GM18505 (cell line): Measurements from ENCODE around the gene CLSTN2.

Experiments
- ATAC-seq: cut with Tn5 transposase; IDR thresholded peaks from one replicate; pipeline ENCODE4 v1.9.1; 2021; ENCODE audit not compliant: unreplicated experiment
- POLR2A ChIP-seq: IDR thresholded peaks from 4 replicates; pipeline ENCODE4 v1.6.1; 2011; ENCODE audit warnings: borderline replicate concordance; ENCODE audit not compliant: insufficient read depth, insufficient read length; ENCODE audit errors: extremely low read depth

The CLSTN2 gene

DNA sequence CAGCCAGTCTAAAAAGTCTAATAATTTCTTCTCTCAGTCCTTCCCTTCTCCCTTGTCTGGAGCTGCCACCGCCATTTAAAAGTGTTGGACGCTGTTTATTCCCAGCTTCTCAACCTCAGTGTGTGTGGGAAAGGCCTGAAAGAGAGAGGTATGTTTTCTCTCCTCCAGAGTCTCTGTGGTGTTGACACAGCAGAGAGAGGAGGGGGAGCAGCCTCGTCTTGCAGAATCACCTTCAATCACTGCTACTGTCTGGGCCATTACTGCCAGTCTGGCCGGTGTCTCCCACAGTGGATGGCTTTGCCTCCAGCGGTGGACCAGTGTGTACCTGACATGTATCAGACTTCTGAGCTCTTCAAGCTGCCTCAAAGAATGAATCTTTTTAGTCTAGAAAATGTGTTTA lies 641.5 kb downstream of the CLSTN2 start:
- ATAC-seq: no peak
- TF ChIP-seq POLR2A: no peak

DNA sequence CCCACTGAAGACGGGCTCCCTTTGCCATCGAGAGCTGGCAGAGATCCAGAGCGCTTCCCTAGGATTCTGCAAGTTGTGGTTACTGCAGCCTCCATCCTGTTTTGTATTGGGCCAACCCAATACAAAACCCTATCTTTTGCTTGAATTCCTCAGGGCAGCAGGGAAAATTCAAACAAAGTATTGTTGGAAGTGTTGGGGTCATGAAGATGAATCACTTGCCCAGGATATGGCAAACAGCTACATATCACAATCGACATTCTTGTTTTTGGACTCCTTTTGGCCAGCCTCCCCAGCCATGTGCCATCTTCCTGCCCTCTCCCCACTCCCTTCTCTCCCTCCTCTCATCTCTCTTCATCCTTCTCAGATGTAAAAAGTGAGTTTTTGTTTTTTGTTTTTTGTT lies 642.9 kb downstream of the CLSTN2 start:
- no peak for TF ChIP-seq POLR2A
- no peak for ATAC-seq

DNA sequence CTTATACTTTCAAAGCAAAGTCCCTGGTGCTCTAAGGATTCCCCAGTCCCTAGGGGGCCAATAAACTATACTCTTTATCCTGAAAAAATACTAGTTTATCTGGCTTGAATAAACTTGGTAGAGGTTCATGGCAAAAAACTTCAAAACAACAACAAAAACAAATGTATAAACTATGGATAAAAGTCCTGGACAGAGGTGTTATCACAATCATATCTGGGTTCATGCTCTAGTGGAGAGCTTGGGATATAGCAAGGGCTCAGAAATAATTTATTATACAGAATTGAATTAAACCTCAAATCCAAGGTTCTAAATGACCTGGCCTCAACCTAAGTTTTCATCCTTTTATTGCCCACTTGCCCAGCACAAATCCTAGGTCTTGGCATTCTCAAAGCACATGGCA lies 644.3 kb downstream of the CLSTN2 start:
- TF ChIP-seq POLR2A: no peak
- ATAC-seq: no peak

DNA sequence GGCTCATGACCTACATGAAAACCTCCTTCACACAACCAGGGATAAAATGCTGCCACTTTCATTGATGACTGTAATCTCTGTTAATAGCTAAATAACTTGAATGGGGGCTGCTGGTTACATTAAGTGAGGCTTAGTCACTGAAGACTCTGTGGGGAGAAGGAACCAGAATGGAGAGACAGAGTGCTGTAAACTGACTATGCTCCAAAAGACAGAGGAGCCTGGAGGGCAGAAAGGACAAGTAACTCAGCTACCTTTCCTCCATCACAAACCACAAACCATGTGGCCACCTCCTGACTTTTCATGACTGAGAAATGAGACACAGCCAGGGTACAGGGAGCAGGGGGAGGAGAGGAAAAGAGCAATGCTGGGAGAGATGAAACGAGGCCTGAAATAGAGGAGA lies 645.8 kb downstream of the CLSTN2 start:
- ATAC-seq: no peak
- TF ChIP-seq POLR2A: no peak

DNA sequence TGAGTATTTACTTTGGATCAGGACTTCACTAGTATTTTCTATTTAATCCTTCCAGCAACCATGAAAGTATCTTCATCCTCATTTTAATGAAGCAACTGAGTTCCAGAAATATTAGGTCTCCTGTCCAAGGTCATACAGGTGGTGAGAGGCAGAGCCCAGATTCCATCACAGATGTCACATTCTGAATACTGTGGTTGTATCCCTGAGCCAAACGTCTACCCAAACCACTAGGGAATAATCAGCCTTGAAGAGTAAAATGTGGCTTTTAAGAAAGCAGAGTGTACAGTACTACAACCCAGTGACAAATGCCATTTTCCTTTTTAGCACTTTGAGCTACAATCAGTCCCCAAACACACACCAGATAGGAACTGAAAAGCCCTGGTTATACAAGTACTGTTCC lies 649.6 kb downstream of the CLSTN2 start:
- ATAC-seq: no peak
- TF ChIP-seq POLR2A: no peak

DNA sequence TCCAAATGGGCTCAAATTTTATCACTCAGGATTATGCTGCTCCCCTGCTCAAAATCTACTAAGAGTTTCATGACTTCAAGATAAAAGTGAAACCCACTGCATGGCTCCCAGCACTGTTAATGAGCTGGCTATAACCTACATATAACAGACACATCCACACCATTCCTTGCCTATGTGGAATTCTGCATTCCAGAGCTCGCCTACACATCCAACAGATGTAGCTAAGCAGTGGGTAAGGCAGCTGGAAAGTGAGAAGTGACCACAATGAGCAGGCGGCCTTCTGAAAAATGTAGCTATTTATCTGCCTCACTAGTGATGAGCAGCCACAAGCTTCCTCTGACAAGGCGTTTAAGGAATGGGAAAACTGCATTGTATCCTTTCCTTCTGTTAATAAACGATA lies 650.8 kb downstream of the CLSTN2 start:
- TF ChIP-seq POLR2A: no peak
- ATAC-seq: no peak

DNA sequence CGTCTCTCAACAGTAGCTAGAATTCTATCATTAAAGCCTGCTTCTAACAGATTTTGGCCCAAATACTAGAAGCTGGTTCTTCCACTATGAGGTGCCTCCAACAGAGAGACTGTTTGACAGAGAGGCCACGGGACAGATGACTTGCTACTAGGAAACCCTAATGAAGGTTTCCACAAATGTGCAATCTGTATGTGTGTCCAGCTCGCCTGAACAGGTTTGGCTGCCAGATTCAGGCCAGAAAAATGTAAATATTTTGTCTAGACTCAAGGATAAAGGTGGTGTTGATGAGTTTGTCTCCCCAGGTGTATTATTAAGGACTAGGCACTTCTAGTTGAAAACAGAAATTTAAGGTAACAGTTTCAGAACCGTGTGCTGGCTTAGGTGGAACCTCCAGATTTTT lies 651.3 kb downstream of the CLSTN2 start:
- no peak for TF ChIP-seq POLR2A
- ATAC-seq: no peak

DNA sequence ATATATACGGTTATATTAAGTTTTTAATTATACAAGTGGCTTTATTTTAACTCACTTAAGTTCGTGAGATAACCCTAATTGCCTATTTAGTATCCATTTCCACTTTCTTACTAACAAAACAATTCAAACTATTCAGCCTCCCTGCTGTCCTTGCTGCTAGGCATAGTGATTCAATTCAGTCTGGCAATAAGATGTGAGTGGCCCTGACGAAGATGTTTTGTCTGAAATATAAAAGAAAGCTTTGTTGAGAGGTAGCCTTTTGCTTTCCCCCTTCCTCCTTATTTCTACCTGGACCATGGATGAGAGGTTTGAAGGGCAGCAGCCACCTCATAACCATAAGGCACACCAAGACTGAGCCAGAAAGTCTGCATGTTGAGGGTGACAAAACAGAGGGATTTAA lies 653.6 kb downstream of the CLSTN2 start:
- ATAC-seq: no peak
- no peak for TF ChIP-seq POLR2A

DNA sequence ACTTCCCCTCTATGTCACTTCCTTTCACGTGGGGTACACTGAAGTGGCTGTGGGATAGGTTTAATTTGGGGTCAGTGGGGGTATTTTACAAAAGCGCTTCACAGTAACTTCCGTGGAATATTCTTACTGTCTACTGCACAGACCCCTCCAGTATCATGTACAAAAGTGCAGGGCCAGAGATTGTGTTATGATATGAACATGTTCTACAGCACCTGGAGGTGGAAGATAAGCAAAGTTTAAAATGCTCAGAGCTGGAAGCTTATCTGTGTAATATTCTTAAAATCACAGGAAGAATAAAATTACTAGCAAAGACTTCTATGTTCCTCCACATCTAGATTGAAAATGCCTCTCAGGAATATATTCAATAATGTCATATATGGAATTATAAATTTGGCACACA lies 658.8 kb downstream of the CLSTN2 start:
- TF ChIP-seq POLR2A: no peak
- ATAC-seq: no peak

DNA sequence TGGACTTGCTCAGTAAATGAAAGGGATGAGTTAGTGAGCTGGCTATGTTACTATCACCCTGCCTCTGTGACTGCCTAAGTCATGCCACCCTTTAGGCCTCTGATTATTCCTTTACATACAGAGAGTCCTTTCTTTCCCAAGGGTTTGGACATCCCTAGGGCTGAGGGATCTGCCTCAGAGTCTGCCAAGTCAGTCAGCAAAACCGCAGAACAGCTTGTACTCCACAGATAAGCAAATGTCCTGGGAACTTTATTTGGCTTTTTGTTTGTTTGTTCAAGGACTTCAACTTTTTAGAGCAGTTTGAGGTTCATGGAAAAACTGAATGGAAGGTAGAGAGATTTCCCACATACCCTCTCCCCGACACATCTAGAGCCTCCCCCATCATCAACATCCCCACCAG lies 660.3 kb downstream of the CLSTN2 start:
- ATAC-seq: no peak

DNA sequence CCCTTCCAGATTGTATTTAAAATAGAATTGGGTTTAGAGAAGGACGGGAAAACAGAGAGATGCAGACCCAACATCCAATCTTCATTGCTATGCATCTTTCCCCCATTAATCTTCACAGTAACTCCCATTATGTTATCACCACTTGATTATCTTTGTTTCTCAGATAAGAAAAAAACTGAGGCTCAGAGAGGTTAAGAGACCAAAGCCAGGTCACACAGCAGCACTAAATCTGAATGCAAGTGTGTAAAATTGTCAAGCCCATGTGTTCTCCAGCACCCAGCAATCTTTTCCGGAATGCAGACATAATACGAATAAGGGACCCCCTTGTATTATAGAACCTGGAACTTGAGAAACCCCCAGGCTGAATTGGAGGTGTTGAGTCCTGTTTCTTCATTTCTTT lies 662.4 kb downstream of the CLSTN2 start:
- no peak for ATAC-seq
- no peak for TF ChIP-seq POLR2A

More for the DNA sequence above, 660.3 kb downstream of the CLSTN2 start:
- TF ChIP-seq POLR2A: no peak

DNA sequence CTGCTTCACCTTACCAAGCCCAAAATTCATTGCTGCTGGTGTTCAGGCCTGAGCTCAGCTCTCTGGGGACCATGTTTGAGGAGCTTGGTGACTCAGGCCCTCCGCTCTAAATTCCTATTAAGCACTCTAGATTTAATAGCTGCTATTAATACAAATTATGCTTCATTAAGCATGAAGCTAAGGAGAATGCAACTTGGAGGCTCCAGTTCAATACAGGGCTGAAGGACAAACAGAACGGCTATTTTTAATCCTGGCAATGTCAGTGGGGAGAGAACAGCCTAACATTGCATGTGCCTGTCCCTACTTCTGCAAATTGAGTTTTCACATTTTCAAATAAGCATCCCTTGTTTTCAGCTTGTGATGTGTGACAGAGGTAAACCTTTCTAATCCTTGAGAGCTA lies 662.8 kb downstream of the CLSTN2 start:
- TF ChIP-seq POLR2A: no peak

DNA sequence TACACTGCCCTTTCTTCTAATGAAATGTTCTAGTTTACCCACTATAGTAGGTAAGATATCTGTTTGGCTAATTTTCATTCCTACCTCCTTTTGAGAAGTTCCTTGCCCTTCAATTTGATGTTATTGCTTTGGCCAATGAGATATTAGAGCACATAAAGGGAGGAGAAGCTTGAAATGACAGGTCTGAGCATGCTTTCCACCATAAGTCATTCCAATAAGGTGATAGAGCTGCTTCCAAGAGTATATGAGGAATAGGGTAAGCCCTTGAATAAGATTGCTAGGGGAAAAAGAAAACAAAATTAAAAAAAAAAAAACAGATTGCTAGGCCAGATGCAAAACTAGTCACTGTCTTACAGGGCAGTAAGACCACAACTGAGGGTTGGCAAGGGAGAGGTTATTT lies 664.0 kb downstream of the CLSTN2 start:
- no peak for ATAC-seq
- TF ChIP-seq POLR2A: no peak

More for the DNA sequence above, 662.8 kb downstream of the CLSTN2 start:
- ATAC-seq: no peak

DNA sequence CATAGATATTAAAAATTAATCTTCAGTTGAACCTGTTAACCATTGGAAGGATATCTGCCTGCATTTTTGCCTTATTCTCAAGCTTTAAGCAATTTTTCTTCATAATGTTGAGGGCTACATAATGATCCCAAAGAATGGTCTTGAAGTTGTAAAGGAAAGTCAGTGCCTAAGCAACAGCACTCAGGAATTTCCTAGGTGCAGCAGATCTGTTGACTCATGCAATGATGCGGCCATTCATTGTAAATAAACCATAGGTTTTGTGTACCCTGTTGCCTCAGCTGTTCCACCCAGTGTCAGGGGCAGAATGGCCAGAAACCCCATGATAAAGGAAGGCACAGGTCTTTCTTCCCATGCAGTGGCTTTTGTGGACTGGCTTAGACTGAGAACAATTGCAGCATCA lies 664.5 kb downstream of the CLSTN2 start:
- TF ChIP-seq POLR2A: no peak
- ATAC-seq: no peak

DNA sequence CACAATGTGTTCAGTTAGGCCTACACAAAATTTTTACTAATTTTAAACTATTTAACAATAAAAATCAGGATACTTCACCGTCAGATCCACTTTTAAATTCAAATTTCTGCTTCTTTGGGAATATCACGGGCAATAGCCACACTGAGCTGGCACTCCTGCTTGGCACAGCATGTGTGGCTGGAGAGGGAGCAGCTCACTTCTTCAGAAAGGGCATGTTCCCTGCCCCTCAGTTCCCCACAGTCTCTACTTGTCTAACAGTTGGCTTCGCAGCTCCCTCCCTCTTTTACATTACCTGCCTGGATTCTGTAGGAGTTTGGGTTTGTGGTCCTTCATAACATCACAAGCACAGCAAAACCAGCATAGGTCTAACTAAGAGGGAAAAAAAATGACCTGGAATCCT lies 666.9 kb downstream of the CLSTN2 start:
- no peak for ATAC-seq
- TF ChIP-seq POLR2A: no peak
